Peyer's patch (tissue), 4 donors: ENCODE results near the gene PDE6B. TPM values are rescaled to one million over a fixed set of nuclear protein-coding genes. Genes with fewer than 3 reads are reported as not detected.
A peak's percentile ranks its signal among the peaks of the same experiment; 100 is the strongest.
"Not testable (repeated sequence)": the region's sequence is repeated elsewhere in the genome, so short reads cannot be mapped to it uniquely, and the experiment has no call there.

Experiments
- DNase-seq, 3 donors: peaks; one replicate each; pipeline ENCODE4 v3.0.0-alpha.2; 2017 to 2019
- H3K27ac ChIP-seq, 4 donors: fragments of 200-600 bp; sonication (generic); one replicate each; pipeline ENCODE4 v1.5.1; 2016 to 2019
- H3K27me3 ChIP-seq, 2 donors: fragments of 200-600 bp; sonication (generic); one replicate each; pipeline ENCODE4 v1.5.1; 2019
- H3K36me3 ChIP-seq, 3 donors: fragments of 200-600 bp; sonication (generic); one replicate each; pipeline ENCODE4 v1.5.1; 2016 to 2019
- H3K4me1 ChIP-seq, 4 donors: fragments of 200-600 bp; sonication (generic); one replicate each; pipeline ENCODE4 v1.5.1; 2016 to 2019
- H3K4me3 ChIP-seq, 4 donors: fragments of 200-600 bp; sonication (generic); 1 replicate in 3 of 4; 2 replicates in 1 of 4; pipeline ENCODE4 v1.5.1; 2016 to 2019; ENCODE audit warnings: mild to moderate bottlenecking in 1 of 4
- H3K9me3 ChIP-seq, 4 donors: fragments of 200-600 bp; sonication (generic); one replicate each; pipeline ENCODE4 v1.5.1; 2016 to 2019; ENCODE audit warnings: mild to moderate bottlenecking in 1 of 4
- POLR2A ChIP-seq, 2 donors: fragments of 450-650 bp; IDR thresholded peaks; one replicate each; pipeline ENCODE4 v1.5.1; 2017; ENCODE audit warnings: antibody characterized with exemption in 2 of 2, mild to moderate bottlenecking in 2 of 2, moderate library complexity in 2 of 2
- total RNA-seq, 4 donors: library from RNA; depleted of rRNA; stranded (reverse); fragments of >200 nt; gene quantifications; one replicate each; pipeline ENCODE4 v1.1.0, GENCODE V29; 2016
- TF ChIP-seq, protein P1 (sequence below), 6 experiments: fragments of 450-650 bp in 4 of 6; fragments of 200-600 bp in 2 of 6; sonication (generic) in 1 of 6; IDR thresholded peaks; one replicate each; pipeline ENCODE4 v1.5.1; 2017 to 2019; ENCODE audit warnings: antibody characterized with exemption in 6 of 6, mild to moderate bottlenecking in 3 of 6, moderate library complexity in 1 of 6

Gene PDE6B
- total RNA-seq, 4 donors from 2014 or later, result 0.27 to 1.8 (median 1.4) TPM; not detected in 1

DNA sequence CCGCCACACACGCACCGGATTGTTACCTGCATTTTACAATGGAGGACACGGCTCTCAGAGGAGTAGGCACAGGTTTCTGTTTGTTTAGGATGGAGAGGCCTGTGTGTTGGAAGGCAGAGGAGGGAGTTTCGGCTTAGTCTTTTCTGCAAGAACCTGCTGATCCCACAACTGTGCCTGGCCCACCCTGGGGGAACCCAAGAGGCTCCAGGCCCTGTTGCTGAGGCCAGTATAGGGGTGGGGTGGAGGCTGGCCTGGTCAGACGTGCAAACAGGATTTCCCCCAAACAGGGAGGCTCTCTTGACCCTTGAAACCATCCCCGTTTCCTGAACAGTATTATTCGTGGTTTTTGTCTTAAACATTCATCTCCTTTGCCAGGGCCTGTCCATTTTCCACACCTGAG, 64.3 kb downstream of the PDE6B start:
- TF ChIP-seq, protein P1, sequence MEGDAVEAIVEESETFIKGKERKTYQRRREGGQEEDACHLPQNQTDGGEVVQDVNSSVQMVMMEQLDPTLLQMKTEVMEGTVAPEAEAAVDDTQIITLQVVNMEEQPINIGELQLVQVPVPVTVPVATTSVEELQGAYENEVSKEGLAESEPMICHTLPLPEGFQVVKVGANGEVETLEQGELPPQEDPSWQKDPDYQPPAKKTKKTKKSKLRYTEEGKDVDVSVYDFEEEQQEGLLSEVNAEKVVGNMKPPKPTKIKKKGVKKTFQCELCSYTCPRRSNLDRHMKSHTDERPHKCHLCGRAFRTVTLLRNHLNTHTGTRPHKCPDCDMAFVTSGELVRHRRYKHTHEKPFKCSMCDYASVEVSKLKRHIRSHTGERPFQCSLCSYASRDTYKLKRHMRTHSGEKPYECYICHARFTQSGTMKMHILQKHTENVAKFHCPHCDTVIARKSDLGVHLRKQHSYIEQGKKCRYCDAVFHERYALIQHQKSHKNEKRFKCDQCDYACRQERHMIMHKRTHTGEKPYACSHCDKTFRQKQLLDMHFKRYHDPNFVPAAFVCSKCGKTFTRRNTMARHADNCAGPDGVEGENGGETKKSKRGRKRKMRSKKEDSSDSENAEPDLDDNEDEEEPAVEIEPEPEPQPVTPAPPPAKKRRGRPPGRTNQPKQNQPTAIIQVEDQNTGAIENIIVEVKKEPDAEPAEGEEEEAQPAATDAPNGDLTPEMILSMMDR (IDR thresholded peaks at IDR 0.05), result no peak
- no peak for TF ChIP-seq POLR2A (IDR thresholded peaks at IDR 0.05)
- no peaks in the 10 kb centered on the region for H3K27me3 ChIP-seq
- no peaks in the 10 kb centered on the region for H3K36me3 ChIP-seq
- H3K4me3 ChIP-seq, result peak overlapping the region in 1 of 4 donors; percentile 55
- H3K9me3 ChIP-seq, result no peaks in the 10 kb centered on the region
- H3K27ac ChIP-seq, result peak overlapping the region; percentile 55 to 85 (median 77)
- peaks cover 0 to 32% (median 10%) of the 10 kb centered on the region in 4 donors for H3K4me1 ChIP-seq
- no peak for DNase-seq

DNA sequence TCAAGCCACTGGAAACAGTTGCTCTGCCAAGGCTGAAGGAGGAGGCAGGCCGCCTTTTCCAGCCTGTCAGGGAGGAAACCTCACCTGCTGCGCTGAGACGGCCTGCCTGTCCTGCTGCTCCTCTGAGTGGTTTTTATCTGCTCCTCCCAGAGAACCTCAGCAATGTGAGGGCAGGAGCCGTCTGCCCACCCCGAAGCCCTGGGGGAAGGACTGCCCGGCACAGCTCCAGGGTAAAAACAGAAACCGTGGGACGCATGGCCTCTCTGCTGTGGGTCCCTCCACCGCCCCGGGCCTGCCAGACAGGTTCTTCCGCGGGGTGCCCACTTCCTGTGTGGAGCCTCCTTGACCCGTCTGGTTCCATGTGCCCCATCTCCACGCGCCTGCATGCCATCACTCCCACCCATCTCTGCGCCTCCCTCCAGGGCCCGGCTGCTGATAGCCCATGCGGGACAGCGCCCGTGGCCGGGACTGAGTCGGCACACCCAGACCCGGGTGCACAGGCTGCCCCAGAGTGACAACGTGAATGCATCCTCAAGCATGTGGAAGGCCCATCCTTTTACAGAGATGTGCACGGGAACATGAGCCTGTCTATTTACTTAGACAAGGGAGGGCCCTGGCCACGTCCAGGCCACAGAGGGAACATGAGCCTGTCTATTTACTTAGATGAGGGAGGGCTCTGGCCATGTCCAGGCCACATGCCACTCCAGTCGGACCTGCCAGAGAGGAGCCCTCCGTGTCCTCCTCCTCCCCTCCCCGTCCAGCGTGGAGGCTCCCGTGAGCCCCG, 67.6 kb downstream of the PDE6B start:
- Histone ChIP-seq H3K27me3 (no peaks in the 10 kb centered on the region), H3K4me1 (peaks cover 0 to 18% (median 3%) of the 10 kb centered on the region in 4 donors), H3K36me3 (no peaks in the 10 kb centered on the region), H3K9me3 (no peaks in the 10 kb centered on the region), H3K27ac (no peak overlapping the region), H3K4me3 (no peak overlapping the region)
- no peak for DNase-seq
- no peak for TF ChIP-seq POLR2A (IDR thresholded peaks at IDR 0.05)
- TF ChIP-seq, protein P1 (IDR thresholded peaks at IDR 0.05), result no peak

DNA sequence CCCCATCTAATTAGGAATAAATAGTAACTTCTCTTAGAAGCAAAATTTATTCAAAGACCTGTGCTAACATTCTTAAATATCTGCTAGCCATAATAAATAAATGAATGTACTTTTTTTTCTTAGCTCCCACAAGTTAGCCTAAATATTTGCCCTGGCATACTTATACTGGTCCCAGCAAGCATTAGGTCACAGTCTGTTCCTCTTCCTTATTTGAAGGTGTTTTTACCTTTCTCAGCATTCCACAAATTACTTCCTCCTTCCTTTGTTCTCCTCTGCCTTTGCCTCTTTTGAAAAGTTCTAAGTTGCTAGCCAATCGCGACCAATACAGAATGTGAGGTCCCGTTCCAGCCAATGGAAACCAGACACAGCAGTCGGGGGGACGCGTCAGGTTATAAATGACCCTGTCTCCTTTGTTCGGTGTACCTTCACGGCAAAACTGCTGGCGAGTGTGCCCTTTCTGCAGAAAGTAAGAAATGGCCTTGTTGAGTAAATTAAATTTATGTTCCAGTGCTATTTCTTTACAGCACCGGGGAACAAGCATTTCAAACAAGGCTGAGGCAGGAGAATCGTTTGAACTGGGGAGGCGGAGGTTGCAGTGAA, 69.1 kb downstream of the PDE6B start:
- not testable (repeated sequence) for H3K4me3 ChIP-seq, H3K27ac ChIP-seq, H3K27me3 ChIP-seq, H3K9me3 ChIP-seq, H3K4me1 ChIP-seq, H3K36me3 ChIP-seq, DNase-seq

DNA sequence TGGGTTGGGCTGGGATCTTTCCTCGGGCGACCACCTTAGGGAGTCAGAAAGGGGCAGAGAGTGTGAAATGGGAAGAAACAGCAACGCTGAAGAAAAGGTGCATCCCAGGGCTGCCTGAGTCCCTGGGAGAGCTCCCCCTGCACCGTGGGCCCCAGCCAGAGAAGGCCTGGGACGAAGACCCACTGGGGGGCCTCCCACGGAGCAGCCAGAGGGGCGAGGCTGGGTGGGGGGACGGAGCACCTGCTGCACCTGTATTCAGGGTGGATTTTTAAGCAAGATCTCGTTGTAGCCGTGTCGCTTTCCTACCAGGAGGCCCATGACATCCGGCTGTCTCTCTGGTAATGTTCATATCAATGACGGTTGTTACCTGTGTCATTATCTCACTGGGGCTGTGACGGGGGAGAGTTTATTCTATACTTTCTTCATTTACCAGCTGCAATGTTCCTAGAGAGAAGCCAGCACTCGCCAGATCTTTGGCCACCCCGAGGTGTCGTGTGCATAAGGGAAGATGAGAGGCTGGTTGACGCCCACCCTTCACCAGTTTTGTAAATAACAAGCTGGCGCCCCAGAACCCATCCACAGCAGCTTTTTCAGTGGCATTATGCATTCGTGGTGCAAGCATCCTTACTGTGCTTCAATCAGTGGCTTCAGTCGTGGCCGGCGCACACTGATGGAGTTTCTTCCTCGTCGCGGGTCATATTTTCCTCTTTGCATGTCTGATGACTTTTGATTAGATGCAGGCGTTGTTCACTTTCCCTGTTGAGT, 74.6 kb downstream of the PDE6B start:
- TF ChIP-seq POLR2A (IDR thresholded peaks at IDR 0.05), result no peak
- TF ChIP-seq, protein P1 (IDR thresholded peaks at IDR 0.05), result no peak
- no peak overlapping the region for H3K4me3 ChIP-seq
- no peak for DNase-seq
- peaks cover 0 to 8% (median 3%) of the 10 kb centered on the region in 4 donors for H3K4me1 ChIP-seq
- H3K27ac ChIP-seq, result peak overlapping the region in 3 of 4 donors; percentile 55 to 71 (median 61)
- H3K36me3 ChIP-seq, result no peaks in the 10 kb centered on the region
- H3K27me3 ChIP-seq, result no peaks in the 10 kb centered on the region
- H3K9me3 ChIP-seq, result no peaks in the 10 kb centered on the region

DNA sequence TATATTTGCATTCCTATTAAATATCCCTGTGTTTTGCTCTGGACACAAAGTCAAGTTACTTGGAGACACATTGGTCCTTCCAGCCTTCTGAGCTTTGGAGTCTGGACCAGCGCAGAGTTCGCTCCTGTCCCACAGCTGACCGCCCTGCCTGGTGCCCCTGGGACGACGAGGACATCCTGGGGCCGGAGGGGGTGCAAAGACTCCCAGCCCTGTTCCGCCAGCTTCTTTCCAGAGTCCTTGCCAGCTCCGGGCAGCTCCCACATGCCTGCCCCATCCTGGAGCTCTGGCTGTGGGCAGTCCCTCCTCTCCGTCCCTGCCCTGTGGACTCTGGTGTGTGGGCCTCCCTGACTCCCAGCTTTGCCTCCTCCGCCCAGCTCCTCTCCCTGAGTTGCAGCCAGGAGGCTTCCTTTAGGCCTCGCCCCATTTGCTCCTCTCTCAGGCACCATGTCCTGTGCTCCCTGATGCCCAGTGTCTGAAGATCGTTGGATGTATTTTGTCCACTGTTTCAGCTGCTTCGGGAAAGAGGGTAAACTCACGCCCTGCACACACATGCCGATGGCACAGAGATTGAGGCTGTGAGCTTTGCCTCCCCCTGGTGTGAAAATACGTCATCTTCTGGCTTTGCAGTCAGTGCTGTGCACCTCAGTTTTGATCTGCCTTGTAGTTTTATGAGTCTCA, 75.4 kb downstream of the PDE6B start:
- Histone ChIP-seq H3K4me1 (peaks cover 0 to 12% (median 4%) of the 10 kb centered on the region in 4 donors), H3K27me3 (no peaks in the 10 kb centered on the region), H3K9me3 (no peaks in the 10 kb centered on the region), H3K36me3 (no peaks in the 10 kb centered on the region), H3K4me3 (no peak overlapping the region), H3K27ac (no peak overlapping the region)
- DNase-seq, result no peak
- TF ChIP-seq POLR2A (IDR thresholded peaks at IDR 0.05), result no peak
- TF ChIP-seq, protein P1 (IDR thresholded peaks at IDR 0.05), result no peak
